RWPE1 (cell line): Measurements from ENCODE around the gene RAB20.

Experiments
- CTCF ChIA-PET: fragments of 350-600 bp; sonication (Branson Sonifier 250); formaldehyde crosslinking; extraction: SDS; loops from one replicate; lab custom pipeline; 2021; lab: Yijun Ruan, JAX
- POLR2A ChIA-PET: fragments of 400-600 bp; formaldehyde crosslinking; extraction: SDS; loops from one replicate; lab custom pipeline; 2020; ENCODE audit warnings: antibody characterized with exemption; ENCODE audit not compliant: low non-redundant PET; lab: Yijun Ruan, JAX
- DNase-seq: peaks from one replicate; pipeline ENCODE4 v3.0.0; 2012; ENCODE audit warnings: low spot score
- H3K27ac ChIP-seq: fragments of 450-650 bp; 2 replicates; pipeline ENCODE4 v1.5.1; 2017
- CTCF ChIP-seq: fragments of 450-650 bp; conservative IDR thresholded peaks from 2 replicates; pipeline ENCODE4 v1.5.1; 2017; ENCODE audit warnings: low read depth, mild to moderate bottlenecking

Gene RAB20

GRCh38 chr13:110518571-110518970 lies 43.0 kb downstream of the RAB20 start:
- ChIA-PET POLR2A (interaction anchor here (1.1 kb wide), 1 partner anchor 43 kb away, joined by 3 read pairs; the partner anchor contains the start of gene RAB20), CTCF (no interaction called here)
- no peak for TF ChIP-seq CTCF
- no peak overlapping the region for H3K27ac ChIP-seq
- no peak for DNase-seq

- DNase-seq: no peak
- CTCF ChIA-PET: no interaction called here
- TF ChIP-seq CTCF: no peak
- POLR2A ChIA-PET: interaction anchor here (1.1 kb wide), 1 partner anchor 43 kb away, joined by 3 read pairs; the partner anchor contains the start of gene RAB20
- H3K27ac ChIP-seq: no peak overlapping the region
These were observed 43.3 kb downstream of the RAB20 start for GRCh38 chr13:110518226-110518525.

GRCh38 chr13:110517505-110518225 lies 43.9 kb downstream of the RAB20 start:
- CTCF ChIA-PET: interaction anchor here (0.6 kb wide), 2 partner anchors 29 to 106 kb away, joined by 3 to 5 read pairs; no protein-coding TSS in a partner anchor
- TF ChIP-seq CTCF: no peak
- POLR2A ChIA-PET: interaction anchor here (1.1 kb wide), 1 partner anchor 44 kb away, joined by 3 read pairs; the partner anchor contains the start of gene RAB20
- DNase-seq: no peak
- no peak overlapping the region for H3K27ac ChIP-seq

- CTCF ChIA-PET: no interaction called here
- no peak for DNase-seq
- no peak overlapping the region for H3K27ac ChIP-seq
- POLR2A ChIA-PET: no interaction called here
- no peak for TF ChIP-seq CTCF
These were observed 45.0 kb downstream of the RAB20 start for GRCh38 chr13:110516500-110516899.

- TF ChIP-seq CTCF: no peak
- no peak overlapping the region for H3K27ac ChIP-seq
- CTCF ChIA-PET: no interaction called here
- no peak for DNase-seq
- POLR2A ChIA-PET: no interaction called here
These were observed 49.3 kb downstream of the RAB20 start for GRCh38 chr13:110512198-110512740.

GRCh38 chr13:110511509-110512181 lies 49.9 kb downstream of the RAB20 start:
- H3K27ac ChIP-seq: no peak overlapping the region
- TF ChIP-seq CTCF: no peak
- DNase-seq: no peak
- POLR2A ChIA-PET: no interaction called here
- CTCF ChIA-PET: no interaction called here
